ENCODE results near the gene OXNAD1. TPM values are rescaled to one million over a fixed set of nuclear protein-coding genes. Genes with fewer than 3 reads are reported as not detected.

Gene OXNAD1
- total RNA-seq, 1 donor from 2014 or later, result 26.6 TPM

GRCh38 chr3:16337856-16338540 is 73.0 kb downstream of the OXNAD1 start:
- Histone ChIP-seq H3K4me1 (ENCODE audit: control insufficient read depth in 3 of 3, insufficient read depth in 3 of 3, low read length in 3 of 3) (peaks cover 5 to 10% (median 9%) of the 10 kb centered on the region in 3 donors), H3K27me3 (ENCODE audit: control insufficient read depth in 3 of 3, insufficient read depth in 3 of 3, low read length in 3 of 3) (no peaks in the 10 kb centered on the region), H3K4me3 (ENCODE audit: low read length in 3 of 3) (no peak overlapping the region), H3K9ac (ENCODE audit: low read depth in 1 of 3, low read length in 3 of 3) (no peak overlapping the region), H3K27ac (ENCODE audit: low read depth, low read length) (no peak overlapping the region), H3K36me3 (ENCODE audit: control insufficient read depth in 3 of 3, insufficient read depth in 3 of 3, low read length in 3 of 3) (peaks cover 7 to 8% (median 7%) of the 10 kb centered on the region in 3 donors), H3K9me3 (ENCODE audit: control insufficient read depth in 3 of 3, low read length in 3 of 3) (peaks cover 0 to 4% (median 3%) of the 10 kb centered on the region in 3 donors)

- no peak overlapping the region for H3K4me3 ChIP-seq (ENCODE audit: low read length in 3 of 3)
- H3K4me1 ChIP-seq (ENCODE audit: control insufficient read depth in 3 of 3, insufficient read depth in 3 of 3, low read length in 3 of 3), result peaks cover 5 to 10% (median 9%) of the 10 kb centered on the region in 3 donors
- no peak overlapping the region for H3K27ac ChIP-seq (ENCODE audit: low read depth, low read length)
- H3K9ac ChIP-seq (ENCODE audit: low read depth in 1 of 3, low read length in 3 of 3), result no peak overlapping the region
- H3K36me3 ChIP-seq (ENCODE audit: control insufficient read depth in 3 of 3, insufficient read depth in 3 of 3, low read length in 3 of 3), result peaks cover 7 to 8% (median 7%) of the 10 kb centered on the region in 3 donors
- H3K9me3 ChIP-seq (ENCODE audit: control insufficient read depth in 3 of 3, low read length in 3 of 3), result peaks cover 0 to 4% (median 3%) of the 10 kb centered on the region in 3 donors
- H3K27me3 ChIP-seq (ENCODE audit: control insufficient read depth in 3 of 3, insufficient read depth in 3 of 3, low read length in 3 of 3), result no peaks in the 10 kb centered on the region
Measured at GRCh38 chr3:16338999-16339398, 74.0 kb downstream of the OXNAD1 start.

DNA sequence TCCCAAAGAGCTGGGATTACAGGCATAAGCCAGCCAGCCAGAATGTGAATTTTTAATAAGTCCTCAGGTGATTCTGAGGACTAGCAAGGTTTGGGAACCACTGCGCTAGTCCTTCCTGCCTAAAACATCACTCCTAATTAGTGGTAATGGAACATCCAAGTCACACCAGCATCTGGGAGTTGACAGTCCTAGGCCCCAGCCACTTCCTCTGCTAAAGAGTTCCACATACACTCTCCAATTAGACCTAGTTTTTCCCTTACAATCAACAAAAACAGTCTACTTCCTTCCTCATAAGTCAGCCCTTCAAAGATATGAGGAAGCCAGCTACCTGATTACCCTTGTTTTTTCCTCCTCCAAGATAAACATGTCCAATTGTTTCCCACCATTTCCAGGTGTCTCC is 78.1 kb downstream of the OXNAD1 start:
- Histone ChIP-seq H3K36me3 (ENCODE audit: control insufficient read depth in 3 of 3, insufficient read depth in 3 of 3, low read length in 3 of 3) (peaks cover 0 to 8% (median 3%) of the 10 kb centered on the region in 3 donors), H3K27ac (ENCODE audit: low read depth, low read length) (no peak overlapping the region), H3K4me1 (ENCODE audit: control insufficient read depth in 3 of 3, insufficient read depth in 3 of 3, low read length in 3 of 3) (peaks cover 5 to 10% (median 9%) of the 10 kb centered on the region in 3 donors), H3K4me3 (ENCODE audit: low read length in 3 of 3) (no peak overlapping the region), H3K9me3 (ENCODE audit: control insufficient read depth in 3 of 3, low read length in 3 of 3) (no peaks in the 10 kb centered on the region), H3K27me3 (ENCODE audit: control insufficient read depth in 3 of 3, insufficient read depth in 3 of 3, low read length in 3 of 3) (no peaks in the 10 kb centered on the region), H3K9ac (ENCODE audit: low read depth in 1 of 3, low read length in 3 of 3) (no peak overlapping the region)

DNA sequence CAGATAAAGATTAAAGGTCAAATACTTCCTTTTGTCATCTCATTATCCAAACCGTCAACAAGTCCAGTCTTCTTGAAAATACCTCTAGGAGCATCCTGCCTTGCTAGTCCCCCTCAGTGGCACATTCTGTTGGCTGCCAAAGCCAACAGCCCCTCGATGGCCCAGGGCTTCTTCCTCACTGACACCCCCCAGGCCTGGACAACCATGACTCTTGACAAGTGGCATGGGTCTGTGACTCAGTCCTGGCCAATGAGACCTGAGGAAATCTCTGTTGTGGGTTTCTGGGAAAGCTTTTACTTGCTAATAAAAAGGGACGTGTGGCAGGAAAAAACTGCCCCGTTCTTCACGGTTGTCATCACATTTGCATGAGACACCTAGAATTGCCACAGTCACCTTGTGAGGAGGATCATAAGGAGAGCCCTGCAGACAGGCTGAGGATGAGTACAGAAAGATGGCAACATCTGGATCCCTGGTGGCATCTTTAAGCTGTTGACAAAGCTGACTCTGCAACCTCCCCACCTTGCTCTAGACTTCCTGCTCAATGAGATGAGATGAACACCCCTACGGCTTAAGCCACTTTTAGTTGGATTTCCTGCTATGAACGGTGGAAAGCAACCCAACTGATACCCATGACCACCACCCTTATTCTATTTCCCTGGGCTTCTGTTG is 81.5 kb downstream of the OXNAD1 start:
- Histone ChIP-seq H3K9me3 (ENCODE audit: control insufficient read depth in 3 of 3, low read length in 3 of 3) (no peaks in the 10 kb centered on the region), H3K4me1 (ENCODE audit: control insufficient read depth in 3 of 3, insufficient read depth in 3 of 3, low read length in 3 of 3) (peaks cover 4 to 14% (median 4%) of the 10 kb centered on the region in 3 donors), H3K27me3 (ENCODE audit: control insufficient read depth in 3 of 3, insufficient read depth in 3 of 3, low read length in 3 of 3) (no peaks in the 10 kb centered on the region), H3K9ac (ENCODE audit: low read depth in 1 of 3, low read length in 3 of 3) (no peak overlapping the region), H3K36me3 (ENCODE audit: control insufficient read depth in 3 of 3, insufficient read depth in 3 of 3, low read length in 3 of 3) (peaks cover 0 to 16% (median 3%) of the 10 kb centered on the region in 3 donors), H3K4me3 (ENCODE audit: low read length in 3 of 3) (no peak overlapping the region), H3K27ac (ENCODE audit: low read depth, low read length) (no peak overlapping the region)

- Histone ChIP-seq H3K4me3 (ENCODE audit: low read length in 3 of 3) (no peak overlapping the region), H3K36me3 (ENCODE audit: control insufficient read depth in 3 of 3, insufficient read depth in 3 of 3, low read length in 3 of 3) (peaks cover 0 to 16% (median 3%) of the 10 kb centered on the region in 3 donors), H3K27me3 (ENCODE audit: control insufficient read depth in 3 of 3, insufficient read depth in 3 of 3, low read length in 3 of 3) (no peaks in the 10 kb centered on the region), H3K9ac (ENCODE audit: low read depth in 1 of 3, low read length in 3 of 3) (no peak overlapping the region), H3K4me1 (ENCODE audit: control insufficient read depth in 3 of 3, insufficient read depth in 3 of 3, low read length in 3 of 3) (peaks cover 4 to 14% (median 4%) of the 10 kb centered on the region in 3 donors), H3K9me3 (ENCODE audit: control insufficient read depth in 3 of 3, low read length in 3 of 3) (no peaks in the 10 kb centered on the region), H3K27ac (ENCODE audit: low read depth, low read length) (no peak overlapping the region)
Measured at GRCh38 chr3:16347548-16347947, 82.5 kb downstream of the OXNAD1 start.

- Histone ChIP-seq H3K9me3 (ENCODE audit: control insufficient read depth in 3 of 3, low read length in 3 of 3) (no peaks in the 10 kb centered on the region), H3K9ac (ENCODE audit: low read depth in 1 of 3, low read length in 3 of 3) (no peak overlapping the region), H3K27ac (ENCODE audit: low read depth, low read length) (no peak overlapping the region), H3K4me3 (ENCODE audit: low read length in 3 of 3) (no peak overlapping the region), H3K27me3 (ENCODE audit: control insufficient read depth in 3 of 3, insufficient read depth in 3 of 3, low read length in 3 of 3) (no peaks in the 10 kb centered on the region), H3K4me1 (ENCODE audit: control insufficient read depth in 3 of 3, insufficient read depth in 3 of 3, low read length in 3 of 3) (peaks cover 10 to 32% (median 24%) of the 10 kb centered on the region in 3 donors), H3K36me3 (ENCODE audit: control insufficient read depth in 3 of 3, insufficient read depth in 3 of 3, low read length in 3 of 3) (peaks cover 0 to 17% (median 3%) of the 10 kb centered on the region in 3 donors)
Measured at GRCh38 chr3:16349986-16350596, 85.1 kb downstream of the OXNAD1 start.

GRCh38 chr3:16350597-16351318 is 85.7 kb downstream of the OXNAD1 start:
- Histone ChIP-seq H3K27ac (ENCODE audit: low read depth, low read length) (no peak overlapping the region), H3K36me3 (ENCODE audit: control insufficient read depth in 3 of 3, insufficient read depth in 3 of 3, low read length in 3 of 3) (peaks cover 0 to 14% (median 3%) of the 10 kb centered on the region in 3 donors), H3K9ac (ENCODE audit: low read depth in 1 of 3, low read length in 3 of 3) (no peak overlapping the region), H3K27me3 (ENCODE audit: control insufficient read depth in 3 of 3, insufficient read depth in 3 of 3, low read length in 3 of 3) (no peaks in the 10 kb centered on the region), H3K4me1 (ENCODE audit: control insufficient read depth in 3 of 3, insufficient read depth in 3 of 3, low read length in 3 of 3) (peaks cover 10 to 36% (median 31%) of the 10 kb centered on the region in 3 donors), H3K4me3 (ENCODE audit: low read length in 3 of 3) (no peak overlapping the region), H3K9me3 (ENCODE audit: control insufficient read depth in 3 of 3, low read length in 3 of 3) (no peaks in the 10 kb centered on the region)

- H3K27me3 ChIP-seq (ENCODE audit: control insufficient read depth in 3 of 3, insufficient read depth in 3 of 3, low read length in 3 of 3), result no peaks in the 10 kb centered on the region
- peaks cover 0 to 19% (median 2%) of the 10 kb centered on the region in 3 donors for H3K36me3 ChIP-seq (ENCODE audit: control insufficient read depth in 3 of 3, insufficient read depth in 3 of 3, low read length in 3 of 3)
- H3K9me3 ChIP-seq (ENCODE audit: control insufficient read depth in 3 of 3, low read length in 3 of 3), result no peaks in the 10 kb centered on the region
- H3K4me1 ChIP-seq (ENCODE audit: control insufficient read depth in 3 of 3, insufficient read depth in 3 of 3, low read length in 3 of 3), result peaks cover 19 to 47% (median 44%) of the 10 kb centered on the region in 3 donors
- no peak overlapping the region for H3K9ac ChIP-seq (ENCODE audit: low read depth in 1 of 3, low read length in 3 of 3)
- no peak overlapping the region for H3K27ac ChIP-seq (ENCODE audit: low read depth, low read length)
- no peak overlapping the region for H3K4me3 ChIP-seq (ENCODE audit: low read length in 3 of 3)
Measured at GRCh38 chr3:16352428-16352827, 87.4 kb downstream of the OXNAD1 start.

GRCh38 chr3:16354291-16354690 is 89.3 kb downstream of the OXNAD1 start:
- Histone ChIP-seq H3K9ac (ENCODE audit: low read depth in 1 of 3, low read length in 3 of 3) (no peak overlapping the region), H3K9me3 (ENCODE audit: control insufficient read depth in 3 of 3, low read length in 3 of 3) (no peaks in the 10 kb centered on the region), H3K27me3 (ENCODE audit: control insufficient read depth in 3 of 3, insufficient read depth in 3 of 3, low read length in 3 of 3) (no peaks in the 10 kb centered on the region), H3K4me1 (ENCODE audit: control insufficient read depth in 3 of 3, insufficient read depth in 3 of 3, low read length in 3 of 3) (peaks cover 19 to 52% (median 52%) of the 10 kb centered on the region in 3 donors), H3K27ac (ENCODE audit: low read depth, low read length) (no peak overlapping the region), H3K4me3 (ENCODE audit: low read length in 3 of 3) (peak overlapping the region in 1 of 3 donors; percentile 19), H3K36me3 (ENCODE audit: control insufficient read depth in 3 of 3, insufficient read depth in 3 of 3, low read length in 3 of 3) (peaks cover 0 to 11% (median 3%) of the 10 kb centered on the region in 3 donors)
